Measurements from ENCODE around the gene SLC38A9. TPM values are rescaled to one million over a fixed set of nuclear protein-coding genes. Genes with fewer than 3 reads are reported as not detected.

Gene SLC38A9
- total RNA-seq, 1 experiment from 2014 or later: 27.0 TPM

DNA sequence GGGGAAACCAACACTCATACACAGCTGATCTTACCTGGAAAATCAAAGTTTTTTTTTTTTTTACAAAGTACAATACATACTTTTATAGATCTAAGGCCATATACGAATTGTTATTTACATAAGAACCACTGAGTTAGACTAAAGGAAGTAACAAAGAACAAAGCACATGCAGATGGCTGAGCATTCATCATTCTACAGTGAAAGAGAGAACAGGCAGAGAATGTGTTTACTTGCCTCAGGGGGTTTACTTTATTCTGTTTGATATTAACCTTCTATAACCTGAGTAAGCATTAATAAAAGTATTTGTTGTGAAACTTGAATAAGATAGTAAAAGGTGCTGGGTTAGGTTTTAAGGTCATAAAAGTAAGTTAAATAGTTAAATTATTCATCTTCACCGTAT is 54.7 kb downstream of the SLC38A9 start:
- DNase-seq (ENCODE audit: low spot score): no peak
- Mint-ChIP-seq H3K9me3 (no peaks in the 10 kb centered on the region), H3K27ac (no peak overlapping the region), H3K4me3 (no peak overlapping the region), H3K4me1 (peaks cover 18% of the 10 kb centered on the region), H3K36me3 (peaks cover 31% of the 10 kb centered on the region), H3K27me3 (ENCODE audit: low read depth) (no peaks in the 10 kb centered on the region)
- TF ChIP-seq GRHL2 (CRISPR knock-in tag; IDR thresholded peaks at IDR 0.05; ENCODE audit: insufficient replicate concordance, severe bottlenecking): no peak
- TF ChIP-seq, protein P1, sequence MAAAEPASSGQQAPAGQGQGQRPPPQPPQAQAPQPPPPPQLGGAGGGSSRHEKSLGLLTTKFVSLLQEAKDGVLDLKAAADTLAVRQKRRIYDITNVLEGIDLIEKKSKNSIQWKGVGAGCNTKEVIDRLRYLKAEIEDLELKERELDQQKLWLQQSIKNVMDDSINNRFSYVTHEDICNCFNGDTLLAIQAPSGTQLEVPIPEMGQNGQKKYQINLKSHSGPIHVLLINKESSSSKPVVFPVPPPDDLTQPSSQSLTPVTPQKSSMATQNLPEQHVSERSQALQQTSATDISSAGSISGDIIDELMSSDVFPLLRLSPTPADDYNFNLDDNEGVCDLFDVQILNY (CRISPR knock-in tag; IDR thresholded peaks at IDR 0.05): no peak
- no peak for TF ChIP-seq ZNF121 (CRISPR knock-in tag; IDR thresholded peaks at IDR 0.05)
- no peak for TF ChIP-seq ZNF512 (CRISPR knock-in tag; IDR thresholded peaks at IDR 0.05; ENCODE audit: borderline replicate concordance)
- no peak for ATAC-seq
- CTCF ChIA-PET: no interaction called here
- POLR2A ChIA-PET: no interaction called here

GRCh38 chr5:55650386-55650785 is 61.7 kb downstream of the SLC38A9 start:
- DNase-seq (ENCODE audit: low spot score): no peak
- ATAC-seq: no peak
- ChIA-PET CTCF (no interaction called here), POLR2A (no interaction called here)
- H3K27me3 Mint-ChIP-seq (ENCODE audit: low read depth): no peaks in the 10 kb centered on the region
- H3K9me3 Mint-ChIP-seq: no peaks in the 10 kb centered on the region
- no peak overlapping the region for H3K4me3 Mint-ChIP-seq
- peaks cover 33% of the 10 kb centered on the region for H3K36me3 Mint-ChIP-seq
- no peaks in the 10 kb centered on the region for H3K4me1 Mint-ChIP-seq
- no peak for TF ChIP-seq ZNF281 (CRISPR knock-in tag; IDR thresholded peaks at IDR 0.05)
- TF ChIP-seq, protein P2, sequence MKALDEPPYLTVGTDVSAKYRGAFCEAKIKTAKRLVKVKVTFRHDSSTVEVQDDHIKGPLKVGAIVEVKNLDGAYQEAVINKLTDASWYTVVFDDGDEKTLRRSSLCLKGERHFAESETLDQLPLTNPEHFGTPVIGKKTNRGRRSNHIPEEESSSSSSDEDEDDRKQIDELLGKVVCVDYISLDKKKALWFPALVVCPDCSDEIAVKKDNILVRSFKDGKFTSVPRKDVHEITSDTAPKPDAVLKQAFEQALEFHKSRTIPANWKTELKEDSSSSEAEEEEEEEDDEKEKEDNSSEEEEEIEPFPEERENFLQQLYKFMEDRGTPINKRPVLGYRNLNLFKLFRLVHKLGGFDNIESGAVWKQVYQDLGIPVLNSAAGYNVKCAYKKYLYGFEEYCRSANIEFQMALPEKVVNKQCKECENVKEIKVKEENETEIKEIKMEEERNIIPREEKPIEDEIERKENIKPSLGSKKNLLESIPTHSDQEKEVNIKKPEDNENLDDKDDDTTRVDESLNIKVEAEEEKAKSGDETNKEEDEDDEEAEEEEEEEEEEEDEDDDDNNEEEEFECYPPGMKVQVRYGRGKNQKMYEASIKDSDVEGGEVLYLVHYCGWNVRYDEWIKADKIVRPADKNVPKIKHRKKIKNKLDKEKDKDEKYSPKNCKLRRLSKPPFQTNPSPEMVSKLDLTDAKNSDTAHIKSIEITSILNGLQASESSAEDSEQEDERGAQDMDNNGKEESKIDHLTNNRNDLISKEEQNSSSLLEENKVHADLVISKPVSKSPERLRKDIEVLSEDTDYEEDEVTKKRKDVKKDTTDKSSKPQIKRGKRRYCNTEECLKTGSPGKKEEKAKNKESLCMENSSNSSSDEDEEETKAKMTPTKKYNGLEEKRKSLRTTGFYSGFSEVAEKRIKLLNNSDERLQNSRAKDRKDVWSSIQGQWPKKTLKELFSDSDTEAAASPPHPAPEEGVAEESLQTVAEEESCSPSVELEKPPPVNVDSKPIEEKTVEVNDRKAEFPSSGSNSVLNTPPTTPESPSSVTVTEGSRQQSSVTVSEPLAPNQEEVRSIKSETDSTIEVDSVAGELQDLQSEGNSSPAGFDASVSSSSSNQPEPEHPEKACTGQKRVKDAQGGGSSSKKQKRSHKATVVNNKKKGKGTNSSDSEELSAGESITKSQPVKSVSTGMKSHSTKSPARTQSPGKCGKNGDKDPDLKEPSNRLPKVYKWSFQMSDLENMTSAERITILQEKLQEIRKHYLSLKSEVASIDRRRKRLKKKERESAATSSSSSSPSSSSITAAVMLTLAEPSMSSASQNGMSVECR (CRISPR knock-in tag; IDR thresholded peaks at IDR 0.05; ENCODE audit: borderline replicate concordance): no peak
- TF ChIP-seq, protein P3, sequence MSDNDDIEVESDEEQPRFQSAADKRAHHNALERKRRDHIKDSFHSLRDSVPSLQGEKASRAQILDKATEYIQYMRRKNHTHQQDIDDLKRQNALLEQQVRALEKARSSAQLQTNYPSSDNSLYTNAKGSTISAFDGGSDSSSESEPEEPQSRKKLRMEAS (CRISPR knock-in tag; IDR thresholded peaks at IDR 0.05): no peak
- TF ChIP-seq, protein P1 (CRISPR knock-in tag; IDR thresholded peaks at IDR 0.05): no peak
- no peak for TF ChIP-seq ATF6 (CRISPR knock-in tag; IDR thresholded peaks at IDR 0.05)
- no peak for TF ChIP-seq CREB1 (CRISPR knock-in tag; IDR thresholded peaks at IDR 0.05)
- TF ChIP-seq KAT7 (CRISPR knock-in tag; IDR thresholded peaks at IDR 0.05; ENCODE audit: borderline replicate concordance): no peak
- no peak for TF ChIP-seq FOXJ3 (CRISPR knock-in tag; IDR thresholded peaks at IDR 0.05; ENCODE audit: borderline replicate concordance)
- TF ChIP-seq ATF3 (CRISPR knock-in tag; conservative IDR thresholded peaks at IDR 0.05): no peak
- no peak overlapping the region for H3K27ac Mint-ChIP-seq

Measured in WTC11 (cell line).